Stimulated activated CD8-positive, alpha-beta memory T cell treated with anti-CD3 and anti-CD28 coated beads, Interleukin-15, amount 100 ng/mL, for 4 hours (primary cell): ENCODE measurements around the gene NUDT17.

Source experiments
- DNase-seq, 2 donors: peaks; one replicate each; pipeline ENCODE4 v3.0.0-alpha.2; 2020; ENCODE audit warnings: low read depth in 2 of 2

NUDT17 gene

DNA sequence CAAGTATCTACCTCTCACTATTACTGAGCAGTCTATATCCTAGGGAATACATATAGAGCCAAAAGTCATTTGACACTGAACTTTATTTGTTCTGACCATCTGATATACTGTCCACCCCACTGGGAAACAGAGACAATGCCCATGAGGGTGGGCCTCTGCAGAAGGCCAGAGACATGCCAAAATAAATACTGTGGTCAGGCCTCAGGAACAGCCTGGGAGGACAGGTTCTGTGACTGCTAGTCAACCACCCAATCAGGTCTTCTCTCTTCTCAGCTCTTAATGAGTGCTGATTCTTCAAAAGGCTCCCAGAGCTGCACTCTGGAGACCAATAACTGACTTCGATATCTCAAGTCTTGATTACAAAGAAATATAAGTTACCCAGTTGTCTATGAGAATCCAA lies 45.7 kb downstream of the NUDT17 start:
- no peak for DNase-seq

GRCh38 chr1:145891587-145892485 lies 46.4 kb downstream of the NUDT17 start:
- DNase-seq: no peak

DNA sequence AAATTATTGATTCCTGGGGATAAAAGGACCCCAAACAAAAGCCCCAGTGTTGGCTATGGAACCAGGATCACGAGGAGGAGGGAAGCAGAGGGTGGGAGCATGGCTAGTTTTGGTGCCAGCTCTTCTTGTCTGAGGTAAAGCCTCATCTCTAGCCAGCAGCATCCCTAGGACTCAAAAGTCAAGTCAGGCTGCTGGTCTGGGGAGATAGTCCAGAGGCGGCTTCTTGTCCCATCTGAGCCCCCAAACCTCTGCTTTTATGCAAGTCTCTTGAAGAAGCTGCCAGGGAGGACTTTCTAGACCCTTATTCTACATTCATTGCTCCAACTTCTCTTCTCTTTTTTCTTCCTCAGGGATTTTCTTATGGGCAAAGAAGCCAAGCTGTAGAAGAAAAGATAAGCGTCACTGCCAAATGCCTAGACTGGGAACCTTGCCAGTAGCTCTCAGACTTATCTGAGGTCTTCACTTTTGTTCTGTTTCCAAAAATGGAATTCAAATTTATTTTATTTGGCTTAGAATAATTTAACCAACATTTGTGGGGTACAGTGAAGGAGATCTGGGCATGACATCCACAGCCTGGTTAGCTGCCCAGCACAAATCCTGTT lies 47.2 kb downstream of the NUDT17 start:
- DNase-seq: no peak

GRCh38 chr1:145893306-145894055 lies 48.1 kb downstream of the NUDT17 start:
- no peak for DNase-seq

DNA sequence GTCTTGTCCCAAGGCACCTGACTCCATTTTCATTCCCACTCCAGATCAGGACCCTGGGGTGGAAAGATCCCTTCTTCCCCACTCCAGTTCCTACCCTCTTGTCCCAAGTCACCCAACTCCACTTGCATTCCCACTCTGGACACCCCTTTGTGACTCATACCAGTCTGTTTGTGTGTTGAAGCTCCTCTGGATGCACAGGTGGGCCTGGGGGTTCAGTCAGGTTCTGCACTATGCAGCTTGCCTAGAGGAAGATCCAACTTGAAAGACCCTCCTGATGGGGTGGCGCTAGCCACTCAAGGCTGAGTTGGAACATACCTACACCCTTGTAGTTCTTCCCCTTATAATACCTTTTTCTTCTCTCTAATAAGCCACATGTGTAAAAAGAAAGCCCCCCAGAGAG lies 50.0 kb downstream of the NUDT17 start:
- no peak for DNase-seq

- DNase-seq: no peak
These were observed 52.5 kb downstream of the NUDT17 start for GRCh38 chr1:145897969-145898368.
